Suppressor macrophage treated with lipopolysaccharide for 4 hours (primary cell): ENCODE results near the gene POLR3B.
"Not testable (repeated sequence)": the region's sequence is repeated elsewhere in the genome, so short reads cannot be mapped to it uniquely, and the experiment has no call there.

Source experiments
- DNase-seq: peaks from one replicate; pipeline ENCODE4 v3.0.0-alpha.2; 2020

POLR3B gene

DNA sequence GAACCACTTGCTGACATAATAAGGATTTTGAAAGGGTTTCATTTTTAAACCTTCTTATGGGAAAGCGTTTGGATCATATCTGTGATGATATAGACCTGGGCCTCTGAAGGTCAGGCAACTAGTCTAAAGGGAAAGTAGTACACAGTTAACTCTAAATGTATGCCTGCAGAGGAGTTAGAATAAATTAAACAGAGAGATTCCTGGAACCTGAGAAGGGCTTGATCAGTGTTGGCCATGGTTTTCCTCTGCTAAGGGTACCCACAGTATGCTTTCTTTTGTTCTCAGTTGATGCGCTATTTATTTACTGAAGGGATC is 14.4 kb upstream of the POLR3B start:
- DNase-seq, result no peak

DNA sequence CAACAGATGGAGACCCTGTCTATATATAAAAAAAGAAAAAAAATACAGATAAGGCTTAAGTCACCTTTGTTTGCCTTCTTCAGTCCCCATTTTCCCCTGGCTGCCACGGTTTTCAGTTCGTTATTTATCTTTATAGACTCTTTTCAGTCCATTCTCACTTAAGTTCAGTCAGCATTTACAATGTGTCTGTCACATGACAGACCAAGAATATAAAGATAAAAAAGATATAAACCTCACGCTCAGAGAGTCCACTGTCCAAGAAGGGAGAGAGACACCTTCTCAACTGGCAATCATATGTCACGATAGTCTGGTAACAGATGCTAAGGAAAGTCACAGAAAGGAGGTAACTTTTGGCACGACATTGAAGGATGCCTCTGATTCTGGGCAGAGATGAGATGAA is 13.4 kb upstream of the POLR3B start:
- no peak for DNase-seq

DNA sequence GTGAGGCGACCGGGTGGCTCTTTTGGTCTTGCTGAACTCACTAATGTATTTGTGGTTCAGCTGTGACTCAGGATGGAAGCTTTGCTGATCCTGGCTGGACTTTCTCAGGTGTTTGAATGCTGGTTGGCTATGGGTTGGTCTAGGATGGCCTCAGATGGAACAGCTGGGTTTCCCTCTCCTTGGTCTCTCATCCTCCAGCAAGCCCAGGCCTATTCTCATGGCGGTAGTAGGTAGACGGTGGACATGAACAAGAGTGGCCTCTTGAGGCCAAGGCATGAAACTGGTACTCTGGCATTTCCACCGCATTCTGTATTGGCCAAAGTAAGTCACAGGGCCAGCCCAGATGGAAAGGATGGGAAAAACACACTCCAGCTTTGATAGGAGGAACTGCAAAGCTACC is 11.8 kb upstream of the POLR3B start:
- DNase-seq, result peak; percentile 27

DNA sequence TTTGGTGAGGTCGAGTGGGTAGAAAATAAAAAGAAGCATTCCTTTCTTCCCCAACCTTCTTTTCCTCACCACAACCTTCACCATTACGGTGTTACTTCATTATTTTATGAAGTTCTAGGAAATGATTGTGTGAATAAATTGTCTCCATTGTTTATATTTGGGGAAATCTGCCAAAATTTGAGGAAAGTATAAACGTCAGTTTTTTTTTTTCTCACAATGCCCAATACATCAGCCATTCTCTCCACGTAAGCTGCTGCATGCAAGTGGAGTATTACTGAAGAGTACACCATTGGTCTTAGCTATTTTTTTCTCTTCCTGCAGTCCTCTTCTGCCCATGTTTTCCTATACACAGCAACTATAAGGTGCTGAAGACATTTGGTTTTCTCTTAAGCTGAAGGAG is 9.1 kb upstream of the POLR3B start:
- DNase-seq, result no peak

DNA sequence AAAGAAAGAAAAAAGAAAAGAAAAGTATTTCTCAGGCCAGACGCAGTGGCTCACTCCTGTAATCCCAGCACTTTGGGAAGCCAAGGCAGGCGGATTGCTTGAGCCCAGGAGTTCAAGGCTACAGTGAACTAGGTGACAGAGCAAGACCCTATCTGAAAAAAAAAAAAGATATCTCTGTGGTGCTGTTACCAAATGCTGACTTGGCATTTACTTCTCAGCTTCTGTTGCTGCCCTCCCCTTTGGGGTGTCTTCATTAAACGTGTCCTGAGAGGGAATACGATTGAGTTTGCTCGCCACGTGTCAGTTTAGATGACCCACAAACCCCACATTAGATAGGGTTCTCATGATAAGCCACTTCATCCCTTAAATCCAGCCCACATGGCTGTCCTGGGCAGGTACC is 4.4 kb upstream of the POLR3B start:
- DNase-seq, result no peak

DNA sequence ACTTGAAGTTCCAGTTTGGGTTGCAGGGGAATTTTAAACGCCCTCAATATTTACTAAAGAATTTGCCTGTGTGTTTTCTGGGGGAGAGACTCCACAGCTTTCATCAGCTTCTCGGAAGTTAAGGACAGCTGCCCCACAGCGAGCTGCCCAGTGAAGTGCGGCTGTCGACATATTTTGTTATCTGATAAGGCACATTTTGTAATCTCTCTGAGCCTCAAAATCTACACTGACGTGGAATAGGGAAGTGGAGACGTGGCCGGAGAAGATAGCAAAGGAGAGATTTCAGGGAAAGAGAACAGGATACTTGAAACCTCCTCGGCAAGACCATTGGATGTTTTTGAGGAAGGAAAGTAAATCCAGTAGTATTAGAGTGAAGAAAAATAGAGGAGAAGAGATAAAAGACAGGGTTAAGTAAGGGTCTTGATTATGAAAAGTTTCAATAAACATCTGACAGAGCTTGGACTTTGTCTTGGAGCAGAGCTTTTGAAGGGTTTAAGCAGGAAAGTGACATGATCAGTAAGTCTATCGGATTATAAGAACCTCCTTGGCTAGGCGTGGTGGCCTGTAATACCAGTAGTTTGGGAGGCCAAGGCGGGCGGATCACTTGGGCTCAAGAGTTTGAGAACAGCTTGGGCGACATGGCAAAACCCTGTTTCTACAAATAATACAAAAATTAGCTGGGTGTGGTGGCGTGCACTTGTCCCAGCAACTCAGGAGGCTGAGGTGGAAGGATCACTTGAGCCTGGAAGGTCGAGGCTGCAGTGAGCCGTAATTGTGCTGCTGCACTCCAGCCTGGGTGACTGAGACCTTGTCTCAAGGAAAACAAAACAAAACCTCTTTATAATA is 1.1 kb downstream of the POLR3B start:
- DNase-seq, result peak; percentile 63

DNA sequence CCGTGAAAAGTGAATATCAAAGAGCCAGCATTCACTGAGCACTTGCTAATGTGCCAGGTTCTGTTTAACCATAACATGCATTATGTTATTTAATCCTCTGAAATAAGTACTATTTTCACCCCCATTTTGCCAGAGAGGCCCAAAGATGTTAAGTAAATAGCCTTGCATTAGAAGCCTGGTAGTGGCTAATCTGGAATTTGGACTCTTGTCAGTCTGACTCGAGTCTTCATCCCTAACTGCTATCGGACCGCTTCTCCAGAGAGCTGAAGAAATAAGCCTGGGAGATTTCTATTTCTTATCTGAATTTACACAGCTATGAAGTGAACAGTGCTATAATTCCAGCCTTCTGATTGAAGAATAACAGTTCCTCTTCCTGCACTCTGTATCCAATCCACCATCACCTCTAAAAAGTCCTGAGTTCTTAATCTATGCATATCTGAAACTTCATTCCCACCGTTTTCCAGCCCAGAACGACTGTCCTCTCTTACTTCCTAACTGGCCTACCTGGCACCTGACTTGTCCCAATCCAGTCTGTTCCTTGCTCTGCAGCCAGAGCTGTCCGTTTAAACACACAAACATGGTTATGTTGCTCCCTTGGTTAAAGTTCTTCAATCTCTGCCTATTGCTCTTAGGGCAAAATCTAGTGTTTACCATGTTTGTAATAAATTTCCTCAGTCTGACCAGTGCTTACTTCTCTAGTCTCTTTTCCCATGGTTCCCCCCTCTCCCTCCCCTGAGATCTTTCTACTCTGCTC is 2.3 kb downstream of the POLR3B start:
- no peak for DNase-seq

DNA sequence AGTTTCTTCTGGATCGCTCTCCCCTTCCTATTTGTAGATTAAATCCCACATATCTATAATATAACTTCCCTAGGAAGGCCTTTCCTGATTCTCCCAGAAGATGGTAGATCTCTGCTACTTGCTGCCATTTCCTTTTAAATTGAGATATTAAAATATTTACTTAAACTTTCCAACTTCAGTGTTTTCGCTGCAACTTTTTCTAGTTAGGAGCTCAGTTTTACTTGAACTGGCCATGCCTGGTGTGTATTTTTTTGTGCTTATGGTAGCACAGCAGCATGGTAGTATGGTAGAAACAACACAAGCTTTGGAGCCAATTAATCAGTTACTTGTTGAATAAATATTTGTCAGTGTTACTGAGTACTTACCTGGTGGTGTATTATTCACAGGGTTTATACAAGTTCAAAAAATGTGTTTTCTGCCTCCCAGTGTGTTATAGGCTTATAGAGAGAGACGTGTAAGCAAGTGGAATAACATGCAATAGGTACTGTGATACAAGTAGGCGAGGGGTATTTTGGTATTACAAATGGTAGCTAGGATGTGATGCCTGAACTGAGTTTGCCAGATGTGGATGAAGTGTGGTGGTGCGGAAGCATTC is 2.9 kb downstream of the POLR3B start:
- DNase-seq, result no peak

DNA sequence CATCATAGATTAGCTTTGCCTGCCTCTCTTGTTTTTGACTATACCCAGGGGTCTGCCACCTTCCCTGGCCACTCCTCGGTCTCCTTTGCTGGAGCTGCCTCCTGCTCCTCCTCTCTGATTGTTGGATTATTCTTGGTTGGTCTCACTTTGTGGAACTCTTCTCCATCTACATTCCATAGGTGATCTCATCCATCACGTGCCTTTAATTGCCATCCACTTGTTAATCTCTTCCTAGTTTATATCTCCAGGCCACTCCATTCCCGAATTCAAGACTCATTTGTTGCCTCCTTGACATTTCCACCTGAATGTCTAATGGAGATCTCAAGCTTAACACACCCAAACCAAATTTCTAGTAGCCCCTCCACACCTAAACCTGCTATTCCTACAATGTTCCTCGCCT is 5.4 kb downstream of the POLR3B start:
- no peak for DNase-seq

DNA sequence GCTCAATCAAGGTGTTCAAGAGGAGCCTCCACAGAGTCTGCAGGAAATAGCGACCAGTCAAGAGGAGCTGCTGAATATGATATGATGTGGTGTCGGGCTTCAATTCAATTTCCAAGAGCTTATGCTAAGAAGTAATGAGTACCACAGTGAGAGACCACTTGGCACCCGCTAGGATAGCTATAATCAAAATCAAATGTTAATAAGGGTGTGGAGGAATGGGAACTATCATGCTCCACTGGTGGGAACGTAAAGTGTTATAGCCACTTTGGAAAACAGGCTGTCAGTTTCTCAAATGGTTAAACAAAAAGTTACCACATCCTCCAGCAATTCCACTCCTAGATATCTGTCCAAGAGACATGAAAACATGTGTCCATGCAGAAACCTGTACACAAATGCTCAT is 6.7 kb downstream of the POLR3B start:
- no peak for DNase-seq

DNA sequence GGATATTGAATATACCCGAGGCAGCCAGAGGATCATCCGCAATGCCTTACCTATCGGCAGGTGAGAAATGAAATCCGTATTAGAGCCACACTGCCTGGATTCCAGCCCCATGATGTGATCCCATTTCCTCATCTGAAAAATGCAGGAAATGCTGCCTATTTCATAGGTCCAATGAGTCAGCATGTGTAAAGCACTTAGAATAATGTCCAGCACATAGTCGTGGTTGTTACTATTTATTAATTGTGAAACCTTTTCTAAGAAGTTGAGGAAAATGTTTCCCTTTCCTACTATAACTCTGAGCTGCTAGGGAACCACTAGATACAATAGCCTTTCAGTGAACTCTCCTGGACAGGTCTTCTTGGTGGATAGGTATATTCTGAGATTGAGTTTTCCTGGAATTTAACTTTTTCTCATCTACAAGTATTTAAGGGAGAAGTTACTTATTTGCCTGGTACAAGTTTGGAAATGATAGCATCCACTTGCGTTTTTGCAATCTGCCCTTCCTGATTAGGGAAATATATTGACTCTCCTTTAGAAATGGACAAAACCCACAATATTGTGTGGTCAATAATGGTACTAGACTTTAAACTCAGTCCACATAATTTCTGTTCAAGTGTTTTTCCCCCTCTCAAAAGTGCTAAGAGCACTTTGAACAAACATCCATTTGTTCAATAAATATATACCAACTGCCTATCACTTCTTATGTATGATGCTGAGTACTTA is 12.2 kb downstream of the POLR3B start:
- DNase-seq, result no peak

DNA sequence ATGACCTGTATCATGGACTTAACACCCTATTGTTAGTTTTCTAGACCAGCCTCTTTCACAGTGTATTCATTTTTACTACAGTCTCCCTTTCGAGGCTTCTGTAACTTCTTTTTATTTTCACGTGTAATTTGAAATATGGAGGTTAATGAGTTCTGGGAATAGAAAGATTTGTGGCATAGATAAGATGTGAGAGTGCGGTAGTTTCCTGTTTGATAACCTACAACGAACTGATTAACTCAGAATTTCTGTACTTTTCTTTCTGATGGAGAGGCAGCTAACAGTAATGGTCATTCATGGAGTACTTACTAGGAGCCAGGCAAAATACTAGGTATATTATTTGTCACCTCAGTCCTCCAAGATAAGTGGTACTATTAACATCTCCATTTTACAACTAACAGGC is 21.2 kb downstream of the POLR3B start:
- no peak for DNase-seq

DNA sequence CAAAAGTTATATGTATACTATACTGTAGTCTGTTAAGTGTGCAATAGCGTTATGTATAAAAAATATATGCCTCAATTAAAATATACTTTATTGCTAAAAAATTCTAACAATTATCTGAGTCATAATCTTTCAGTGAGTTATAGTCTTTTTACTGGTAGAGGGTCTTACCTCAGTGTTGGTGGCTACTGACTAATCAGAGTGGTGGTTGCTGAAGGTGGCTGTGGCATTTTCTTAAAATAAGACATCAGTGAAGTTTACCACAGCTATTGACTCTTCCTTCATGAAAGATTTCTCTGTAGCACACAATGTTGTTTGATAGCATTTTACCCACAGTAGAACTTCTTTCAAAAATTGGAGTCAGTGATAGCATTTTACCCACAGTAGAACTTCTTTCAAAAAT is 23.4 kb downstream of the POLR3B start:
- no peak for DNase-seq

DNA sequence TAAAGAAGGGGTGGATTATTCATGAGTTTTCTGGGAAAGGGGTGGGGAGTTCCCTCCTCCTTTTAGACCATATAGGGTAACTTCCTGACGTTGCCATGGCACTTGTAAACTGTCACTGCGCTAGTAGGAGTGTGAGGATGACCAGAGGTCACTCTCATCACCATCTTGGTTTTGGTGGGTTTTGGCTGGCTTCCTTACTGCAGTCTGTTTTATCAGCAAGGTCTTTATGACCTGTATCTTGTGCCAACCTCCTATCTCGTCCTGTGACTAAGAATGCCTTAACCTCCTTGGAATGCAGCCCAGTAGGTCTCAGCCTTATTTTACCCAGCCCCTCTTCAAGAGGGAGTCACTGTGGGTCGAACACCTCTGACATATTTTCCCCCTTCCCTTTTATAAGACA is 24.3 kb downstream of the POLR3B start:
- not testable (repeated sequence) for DNase-seq

DNA sequence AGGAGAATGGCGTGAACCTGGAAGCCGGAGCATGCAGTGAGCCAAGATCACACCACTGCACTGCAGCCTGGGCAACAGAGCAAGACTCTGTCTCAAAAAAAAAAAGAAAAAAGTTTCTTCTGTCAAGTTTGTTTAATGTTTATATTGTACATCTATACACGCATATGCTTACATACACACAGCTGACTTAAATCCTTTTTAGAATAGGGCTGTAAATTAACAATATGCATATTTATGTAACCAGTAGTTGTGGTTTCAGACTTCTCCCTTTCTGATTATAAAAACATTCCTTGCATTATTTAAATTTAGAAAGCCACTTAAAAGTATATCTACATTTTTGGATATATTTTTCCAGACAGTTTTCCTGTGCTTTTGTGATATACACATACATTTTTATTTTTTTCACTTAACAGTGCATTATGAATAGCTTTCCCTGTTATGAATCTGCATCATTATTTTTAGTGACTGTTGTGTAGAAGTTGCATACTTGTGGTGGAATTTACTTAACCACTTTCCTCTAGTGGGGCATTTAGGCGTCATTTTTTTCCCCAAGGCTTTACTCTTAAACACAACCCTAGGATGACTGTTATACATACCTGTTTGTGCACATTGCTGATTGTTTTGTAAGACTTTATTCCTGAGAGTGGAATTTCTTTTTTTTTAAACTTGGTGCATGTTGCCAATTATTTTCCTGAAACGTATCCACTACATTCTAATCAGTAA is 29.4 kb downstream of the POLR3B start:
- DNase-seq, result no peak

DNA sequence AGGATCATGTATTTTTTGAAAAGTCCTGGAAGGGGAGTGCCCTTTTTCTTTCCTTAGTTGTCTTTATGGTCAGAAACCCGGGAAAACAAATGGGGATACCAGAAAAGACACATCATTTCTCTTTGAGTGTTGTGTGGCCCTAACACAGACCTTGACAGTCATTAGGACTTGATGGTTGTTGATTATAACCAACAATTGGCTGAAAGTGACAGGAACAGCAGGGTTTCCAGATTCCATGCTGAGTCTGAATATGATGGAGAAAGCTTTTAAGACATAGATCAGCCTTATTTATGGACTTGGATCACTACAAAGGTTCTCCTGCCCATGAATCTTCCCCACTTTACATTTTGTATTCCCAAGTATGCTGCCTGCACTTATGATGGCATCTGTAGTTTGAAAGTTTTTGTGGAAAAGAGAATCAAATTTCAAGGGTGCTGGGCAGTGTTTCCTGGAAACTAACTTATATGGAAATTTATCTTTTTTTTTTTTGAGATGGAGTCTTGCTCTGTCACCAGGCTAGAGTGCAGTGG is 30.4 kb downstream of the POLR3B start:
- no peak for DNase-seq

DNA sequence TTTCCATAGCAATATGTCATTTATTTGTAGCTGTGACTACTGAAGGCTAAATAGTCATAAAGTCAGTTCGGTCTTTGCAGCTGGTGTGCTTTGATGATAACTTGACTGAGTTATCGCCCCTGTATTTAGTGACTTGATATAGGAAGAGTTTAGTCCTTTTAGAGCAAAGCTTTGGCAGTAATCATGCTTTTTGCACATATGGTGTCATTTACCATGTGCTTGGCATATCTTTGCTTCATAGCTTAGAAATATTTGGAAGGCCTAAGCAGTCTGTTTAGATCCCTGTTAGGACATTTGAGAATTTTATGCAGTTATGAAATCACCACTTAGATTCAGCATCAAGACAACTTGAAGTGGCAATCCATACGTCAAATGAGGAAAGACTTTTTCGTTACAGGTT is 31.6 kb downstream of the POLR3B start:
- no peak for DNase-seq

DNA sequence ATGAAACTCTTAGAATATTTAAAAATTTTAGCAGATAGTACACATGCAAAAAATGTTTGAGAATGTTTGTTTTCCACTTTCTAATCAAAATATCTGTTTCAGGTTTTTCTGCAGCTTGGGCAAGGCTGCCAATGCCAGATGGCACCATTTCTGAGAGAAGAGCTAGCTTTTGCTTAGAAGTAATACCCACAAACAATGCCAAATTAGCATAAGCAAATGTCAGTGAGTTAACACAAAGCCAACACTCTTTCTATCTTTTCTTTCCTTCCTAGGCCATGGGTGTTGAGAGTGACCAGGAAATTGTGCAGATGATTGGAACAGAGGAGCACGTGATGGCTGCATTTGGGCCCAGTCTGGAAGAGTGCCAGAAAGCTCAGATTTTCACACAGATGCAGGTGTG is 35.2 kb downstream of the POLR3B start:
- DNase-seq, result no peak

DNA sequence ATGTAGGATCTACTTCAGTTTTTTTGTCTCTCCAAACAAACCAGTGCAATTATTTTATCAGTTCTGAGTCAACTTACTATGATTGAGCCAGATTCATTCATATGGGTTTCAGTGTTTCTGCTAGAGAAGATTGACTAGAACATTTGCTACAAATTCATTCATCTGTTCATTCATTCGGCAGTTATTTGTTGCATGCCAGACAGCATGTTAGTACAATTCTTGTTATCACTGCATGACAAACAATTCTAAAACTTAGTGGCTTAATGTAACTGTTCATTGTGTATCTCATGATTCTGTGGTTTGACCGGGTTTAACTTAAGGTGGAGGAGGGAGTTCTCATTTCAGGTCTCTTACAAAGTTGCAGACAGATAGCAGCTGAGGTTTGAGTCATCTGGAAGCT is 52.3 kb downstream of the POLR3B start:
- DNase-seq, result no peak

DNA sequence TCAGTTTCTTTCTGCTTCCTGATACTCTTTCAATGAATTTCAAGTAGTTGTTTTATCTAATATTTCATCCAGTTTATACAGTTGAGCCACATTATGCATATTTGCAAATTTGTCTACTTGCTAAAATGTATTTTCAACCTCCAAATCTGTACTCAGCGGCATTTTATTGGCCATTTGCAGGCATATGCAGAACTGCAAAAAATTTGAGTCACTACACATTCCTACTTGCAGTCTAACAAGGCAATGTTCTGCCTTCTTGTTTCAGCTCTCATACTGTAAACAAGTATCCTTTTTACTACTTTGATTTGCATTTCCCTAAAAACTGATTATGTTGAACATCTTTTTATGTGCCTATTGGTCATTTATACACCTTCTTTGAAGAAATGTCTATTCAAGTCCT is 55.0 kb downstream of the POLR3B start:
- no peak for DNase-seq

DNA sequence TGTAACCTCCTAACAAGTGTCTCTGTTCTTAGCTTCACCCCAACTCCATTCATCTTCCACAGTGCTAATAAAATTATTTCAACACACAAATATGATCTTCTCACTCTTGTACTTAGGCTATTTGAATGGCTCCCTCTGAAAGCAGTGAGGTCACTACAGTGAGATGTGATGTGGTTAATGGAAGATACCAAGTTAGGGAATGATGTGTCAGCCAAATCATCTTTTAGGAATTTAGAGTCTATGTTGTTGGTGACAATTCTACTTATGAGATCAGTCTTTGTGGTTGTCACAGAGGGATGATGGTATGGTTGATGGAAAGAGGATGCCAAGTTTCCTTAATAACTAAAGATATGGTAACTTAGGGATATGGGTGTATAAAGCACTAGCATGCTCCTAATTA is 57.6 kb downstream of the POLR3B start:
- no peak for DNase-seq

DNA sequence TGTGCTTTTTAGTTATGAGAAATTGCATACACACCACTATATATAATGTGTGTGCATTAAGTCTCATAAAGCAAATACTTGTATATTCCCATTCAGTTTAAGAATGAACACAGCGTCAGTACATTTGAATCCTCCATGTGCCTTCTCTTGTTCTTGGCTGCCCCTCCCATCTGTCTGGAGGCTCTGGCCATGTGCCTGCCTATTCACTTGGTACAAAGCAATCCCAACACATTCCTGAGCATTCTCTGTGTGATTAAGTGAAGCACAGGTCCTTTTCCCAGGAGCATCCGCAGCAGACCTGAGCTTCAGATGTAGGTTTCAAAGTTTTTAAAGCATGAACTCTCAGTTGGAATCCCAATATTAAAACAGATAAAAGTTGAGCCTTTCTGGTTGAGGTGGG is 58.7 kb downstream of the POLR3B start:
- no peak for DNase-seq
